ENCODE data around the gene MGRN1.

Gene MGRN1

GRCh38 chr16:4618645-4619418 lies 5.8 kb upstream of the MGRN1 start:
- no peak overlapping the region for H3K4me3 ChIP-seq (ENCODE audit: control insufficient read depth, low read depth, low read length)
- TF ChIP-seq CTCF (IDR thresholded peaks at IDR 0.05; ENCODE audit: control insufficient read depth, insufficient read depth, low read depth, low read length, missing control alignments) = no peak
- DNase-seq (ENCODE audit: low read depth) = no peak

GRCh38 chr16:4623593-4623992 lies 1.0 kb upstream of the MGRN1 start:
- no peak overlapping the region for H3K4me3 ChIP-seq (ENCODE audit: control insufficient read depth, low read depth, low read length)

DNA sequence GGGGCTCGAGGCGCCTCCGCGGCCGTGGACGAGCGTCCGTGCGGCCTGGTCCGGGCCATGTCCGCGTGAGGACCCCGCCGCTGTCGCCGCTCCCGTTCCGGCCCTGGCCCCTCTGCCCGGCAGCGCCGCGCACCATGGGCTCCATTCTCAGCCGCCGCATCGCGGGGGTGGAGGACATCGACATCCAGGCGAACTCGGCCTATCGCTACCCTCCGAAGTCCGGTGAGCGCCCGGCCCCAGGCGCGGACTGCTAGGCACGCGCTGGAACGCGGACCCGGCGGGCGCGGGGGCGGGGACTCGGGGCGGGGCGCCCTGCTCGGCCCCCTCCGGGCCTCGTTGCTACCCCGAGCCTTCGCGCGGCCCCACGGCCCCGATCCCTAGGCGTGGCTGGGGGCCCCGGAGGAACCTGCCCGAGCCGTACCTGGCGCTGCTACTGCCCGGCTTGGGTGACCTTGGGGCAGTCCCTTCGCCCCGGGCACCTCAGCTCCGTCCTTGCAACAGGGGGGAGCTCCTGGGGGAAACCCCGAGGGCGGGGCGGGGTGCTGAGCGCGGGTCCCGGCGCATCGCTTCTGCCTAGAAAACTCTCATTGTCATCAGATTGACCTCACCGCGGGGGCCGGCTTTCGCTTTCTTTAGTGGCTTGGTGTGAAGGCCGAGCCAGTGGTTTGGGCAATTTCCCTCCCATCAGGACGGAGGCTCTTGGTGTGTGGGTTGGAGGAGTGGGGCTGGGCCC lies 367 bp downstream of the MGRN1 start:
- H3K4me3 ChIP-seq (ENCODE audit: control insufficient read depth, low read depth, low read length) = peak overlapping the region; percentile 93
- TF ChIP-seq CTCF (IDR thresholded peaks at IDR 0.05; ENCODE audit: control insufficient read depth, insufficient read depth, low read depth, low read length, missing control alignments) = no peak
- no peak for DNase-seq (ENCODE audit: low read depth)

More at GRCh38 chr16:4623593-4623992, 1.0 kb upstream of the MGRN1 start:
- DNase-seq (ENCODE audit: low read depth) = no peak
- TF ChIP-seq CTCF (IDR thresholded peaks at IDR 0.05; ENCODE audit: control insufficient read depth, insufficient read depth, low read depth, low read length, missing control alignments) = no peak

- H3K4me3 ChIP-seq (ENCODE audit: control insufficient read depth, low read depth, low read length) = peak overlapping the region; percentile 93
- DNase-seq (ENCODE audit: low read depth) = no peak
- no peak for TF ChIP-seq CTCF (IDR thresholded peaks at IDR 0.05; ENCODE audit: control insufficient read depth, insufficient read depth, low read depth, low read length, missing control alignments)
Observed at GRCh38 chr16:4625560-4626159, 1.0 kb downstream of the MGRN1 start.

DNA sequence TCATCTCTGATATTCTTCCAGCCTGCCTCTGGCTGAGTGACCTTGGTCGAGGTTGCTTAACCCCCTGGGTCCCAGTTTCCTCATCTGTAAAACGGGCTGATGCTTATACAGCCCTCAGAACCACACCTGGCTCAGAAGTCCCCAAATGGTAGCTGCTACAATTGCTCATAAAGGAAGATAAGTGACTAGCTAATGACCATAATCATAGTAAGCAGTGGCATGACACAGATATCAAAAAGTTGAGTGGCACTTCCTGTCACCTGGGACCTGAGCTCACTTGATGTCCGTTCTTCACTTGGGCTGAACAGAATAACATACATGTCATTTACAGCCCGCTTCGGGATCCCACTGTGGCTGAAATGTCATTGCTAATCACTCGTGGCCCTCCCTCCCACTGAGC lies 1.8 kb downstream of the MGRN1 start:
- TF ChIP-seq CTCF (IDR thresholded peaks at IDR 0.05; ENCODE audit: control insufficient read depth, insufficient read depth, low read depth, low read length, missing control alignments) = no peak
- peak overlapping the region; percentile 93 for H3K4me3 ChIP-seq (ENCODE audit: control insufficient read depth, low read depth, low read length)
- no peak for DNase-seq (ENCODE audit: low read depth)

DNA sequence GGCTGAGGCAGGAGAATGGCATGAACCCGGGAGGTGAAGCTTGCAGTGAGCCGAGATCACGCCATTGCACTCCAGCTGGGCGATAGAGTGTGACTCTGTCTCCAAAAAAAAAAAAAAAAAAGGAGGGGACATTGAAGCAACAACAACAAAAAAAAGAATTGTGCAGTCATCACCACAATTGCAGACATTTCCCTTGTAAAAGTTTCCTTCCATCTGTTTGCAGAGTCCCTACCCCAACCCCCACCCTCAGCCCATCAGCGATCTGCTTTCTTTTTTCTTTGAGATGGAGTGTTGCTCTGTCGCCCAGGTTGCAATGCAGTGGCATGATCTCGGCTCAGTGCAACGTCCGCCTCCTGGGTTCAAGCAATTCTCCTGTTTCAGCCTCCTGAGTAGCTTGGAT lies 3.7 kb downstream of the MGRN1 start:
- DNase-seq (ENCODE audit: low read depth) = no peak
- no peak for TF ChIP-seq CTCF (IDR thresholded peaks at IDR 0.05; ENCODE audit: control insufficient read depth, insufficient read depth, low read depth, low read length, missing control alignments)

More for the DNA sequence above, 3.7 kb downstream of the MGRN1 start:
- no peak overlapping the region for H3K4me3 ChIP-seq (ENCODE audit: control insufficient read depth, low read depth, low read length)
